Loucy (cell line): Measurements from ENCODE around the gene ZBTB3.
A peak's percentile ranks its signal among the peaks of the same experiment; 100 is the strongest.

Experiments used
- H2AFZ ChIP-seq: fragments of 200-600 bp; sonication (generic); 2 replicates; pipeline ENCODE4 v1.6.0; 2016; ENCODE audit warnings: antibody characterized with exemption, mild to moderate bottlenecking, low read length, moderate library complexity
- H3F3A ChIP-seq: fragments of 200-600 bp; 2 replicates; pipeline ENCODE4 v1.6.0; 2016; ENCODE audit warnings: antibody characterized with exemption, low read depth, mild to moderate bottlenecking
- H3K27me3 ChIP-seq: fragments of 200-600 bp; sonication (generic); 2 replicates; pipeline ENCODE4 v1.6.1; 2014; ENCODE audit warnings: low read length, mild to moderate bottlenecking; ENCODE audit not compliant: insufficient read depth, poor library complexity, severe bottlenecking
- H3K36me3 ChIP-seq: fragments of 200-600 bp; sonication (generic); 2 replicates; pipeline ENCODE4 v1.6.1; 2016; ENCODE audit warnings: low read length; ENCODE audit not compliant: insufficient read depth
- H3K4me1 ChIP-seq: fragments of 200-600 bp; sonication (generic); 2 replicates; pipeline ENCODE4 v1.5.1; 2014; ENCODE audit warnings: low read length, mild to moderate bottlenecking; ENCODE audit not compliant: insufficient read depth, poor library complexity, severe bottlenecking
- H3K4me2 ChIP-seq: fragments of 200-600 bp; sonication (generic); 2 replicates; pipeline ENCODE4 v1.6.0; 2014; ENCODE audit warnings: antibody characterized with exemption, low read length, low read depth, mild to moderate bottlenecking; ENCODE audit not compliant: poor library complexity, severe bottlenecking
- H3K4me3 ChIP-seq: fragments of 200-600 bp; sonication (generic); 2 replicates; pipeline ENCODE4 v1.5.1; 2014; ENCODE audit warnings: low read length, mild to moderate bottlenecking, mixed read lengths; ENCODE audit not compliant: poor library complexity, severe bottlenecking
- H3K79me2 ChIP-seq: fragments of 200-600 bp; sonication (generic); 2 replicates; pipeline ENCODE4 v1.6.1; 2014; ENCODE audit warnings: low read length; ENCODE audit not compliant: insufficient read depth
- H3K9ac ChIP-seq: fragments of 200-600 bp; sonication (generic); 2 replicates; pipeline ENCODE4 v1.6.0; 2014; ENCODE audit warnings: mild to moderate bottlenecking, low read depth, low read length, moderate library complexity; ENCODE audit not compliant: poor library complexity, severe bottlenecking
- H3K9me2 ChIP-seq: fragments of 200-600 bp; sonication (generic); replicated peaks from 2 replicates; pipeline ENCODE4 v1.6.1; 2016; ENCODE audit warnings: low read depth, low read length, mixed read lengths
- H3K9me3 ChIP-seq: fragments of 200-600 bp; sonication (generic); 2 replicates; pipeline ENCODE4 v1.6.1; 2014; ENCODE audit warnings: mild to moderate bottlenecking, antibody characterized with exemption, low read length, low read depth; ENCODE audit not compliant: insufficient read depth
- H4K20me1 ChIP-seq: fragments of 200-600 bp; sonication (generic); 2 replicates; pipeline ENCODE4 v1.6.0; 2014; ENCODE audit warnings: antibody characterized with exemption, low read length, mild to moderate bottlenecking; ENCODE audit not compliant: insufficient read depth, poor library complexity, severe bottlenecking
- EZH2phosphoT487 ChIP-seq: fragments of 200-600 bp; IDR thresholded peaks from 2 replicates; pipeline ENCODE4 v1.6.1; 2018; ENCODE audit warnings: antibody characterized with exemption, mild to moderate bottlenecking, moderate library complexity, borderline replicate concordance
- TF ChIP-seq, protein P1 (sequence below): fragments of 200-600 bp; sonication (generic); conservative IDR thresholded peaks from 2 replicates; pipeline ENCODE4 v1.5.1; 2014; ENCODE audit warnings: mild to moderate bottlenecking, antibody characterized with exemption, low read length

Gene ZBTB3

GRCh38 chr11:62796281-62796680 lies 42.3 kb upstream of the ZBTB3 start:
- Histone ChIP-seq H3K9me2 (no peaks in the 10 kb centered on the region), H3K9ac (no peak overlapping the region), H3K36me3 (peaks cover 78% of the 10 kb centered on the region), H4K20me1 (peaks cover 3% of the 10 kb centered on the region), H3K4me1 (peaks cover 10% of the 10 kb centered on the region), H3K27me3 (no peaks in the 10 kb centered on the region), H3K4me2 (no peak overlapping the region), H3F3A (0 out of 2 replicates have a peak, but pooled peaks cover 4% of the 10 kb centered on the region), H3K9me3 (no peaks in the 10 kb centered on the region), H3K79me2 (peaks cover 17% of the 10 kb centered on the region), H2AFZ (no peak overlapping the region), H3K4me3 (no peak overlapping the region)
- TF ChIP-seq EZH2phosphoT487: no peak
- TF ChIP-seq, protein P1, sequence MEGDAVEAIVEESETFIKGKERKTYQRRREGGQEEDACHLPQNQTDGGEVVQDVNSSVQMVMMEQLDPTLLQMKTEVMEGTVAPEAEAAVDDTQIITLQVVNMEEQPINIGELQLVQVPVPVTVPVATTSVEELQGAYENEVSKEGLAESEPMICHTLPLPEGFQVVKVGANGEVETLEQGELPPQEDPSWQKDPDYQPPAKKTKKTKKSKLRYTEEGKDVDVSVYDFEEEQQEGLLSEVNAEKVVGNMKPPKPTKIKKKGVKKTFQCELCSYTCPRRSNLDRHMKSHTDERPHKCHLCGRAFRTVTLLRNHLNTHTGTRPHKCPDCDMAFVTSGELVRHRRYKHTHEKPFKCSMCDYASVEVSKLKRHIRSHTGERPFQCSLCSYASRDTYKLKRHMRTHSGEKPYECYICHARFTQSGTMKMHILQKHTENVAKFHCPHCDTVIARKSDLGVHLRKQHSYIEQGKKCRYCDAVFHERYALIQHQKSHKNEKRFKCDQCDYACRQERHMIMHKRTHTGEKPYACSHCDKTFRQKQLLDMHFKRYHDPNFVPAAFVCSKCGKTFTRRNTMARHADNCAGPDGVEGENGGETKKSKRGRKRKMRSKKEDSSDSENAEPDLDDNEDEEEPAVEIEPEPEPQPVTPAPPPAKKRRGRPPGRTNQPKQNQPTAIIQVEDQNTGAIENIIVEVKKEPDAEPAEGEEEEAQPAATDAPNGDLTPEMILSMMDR: no peak

DNA sequence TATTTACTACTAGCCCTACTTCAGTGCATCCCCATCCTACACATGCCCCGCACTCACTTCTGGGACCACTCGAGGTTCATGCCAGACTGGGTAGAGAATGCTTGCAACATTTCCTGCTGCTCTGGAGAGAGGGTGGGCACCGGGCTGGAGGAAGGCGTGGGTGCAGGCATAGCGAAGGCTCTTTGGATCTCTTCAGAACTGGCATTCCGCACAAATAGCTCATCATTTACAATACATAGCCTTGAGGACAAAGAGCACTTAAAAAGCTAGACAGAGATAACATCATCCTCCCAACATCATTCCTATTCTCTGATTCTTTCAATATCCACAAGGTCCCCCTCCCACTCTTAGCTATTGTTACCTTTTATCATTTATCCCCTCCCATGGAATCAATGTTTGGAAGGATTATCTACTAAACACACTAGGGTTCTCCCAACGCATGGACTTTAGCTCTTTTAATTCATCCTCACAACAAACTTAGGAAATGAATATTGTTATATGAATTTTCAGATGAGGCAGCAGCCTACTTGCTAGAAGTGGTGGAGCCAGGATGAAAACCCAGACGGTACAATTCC lies 40.3 kb upstream of the ZBTB3 start:
- Histone ChIP-seq H3K36me3 (peaks cover 65% of the 10 kb centered on the region), H3K4me1 (peaks cover 21% of the 10 kb centered on the region), H3K4me3 (no peak overlapping the region), H2AFZ (no peak overlapping the region), H3K27me3 (no peaks in the 10 kb centered on the region), H3K4me2 (no peak overlapping the region), H3K9me3 (no peaks in the 10 kb centered on the region), H3K9me2 (no peaks in the 10 kb centered on the region), H3K9ac (no peak overlapping the region), H3F3A (0 out of 2 replicates have a peak, but pooled peaks cover 4% of the 10 kb centered on the region), H3K79me2 (peaks cover 32% of the 10 kb centered on the region), H4K20me1 (peaks cover 7% of the 10 kb centered on the region)
- TF ChIP-seq, protein P1: no peak
- no peak for TF ChIP-seq EZH2phosphoT487

- Histone ChIP-seq H2AFZ (no peak overlapping the region), H3K9me2 (no peaks in the 10 kb centered on the region), H3K36me3 (peaks cover 46% of the 10 kb centered on the region), H3K4me1 (peaks cover 27% of the 10 kb centered on the region), H4K20me1 (peaks cover 21% of the 10 kb centered on the region), H3K4me3 (peak overlapping the region; percentile 96), H3K9me3 (no peaks in the 10 kb centered on the region), H3K27me3 (no peaks in the 10 kb centered on the region), H3K9ac (peak overlapping the region; percentile 96), H3K79me2 (peaks cover 53% of the 10 kb centered on the region), H3F3A (0 out of 2 replicates have a peak, but pooled peaks cover 4% of the 10 kb centered on the region), H3K4me2 (peak overlapping the region; percentile 91)
- TF ChIP-seq EZH2phosphoT487: no peak
- TF ChIP-seq, protein P1: no peak
Observed at GRCh38 chr11:62792202-62792575, 38.2 kb upstream of the ZBTB3 start.
